Osteoblast (primary cell): ENCODE measurements around the gene CDH4. TPM values are rescaled to one million over a fixed set of nuclear protein-coding genes. Genes with fewer than 3 reads are reported as not detected.

Experiments
- DNase-seq: peaks from one replicate; pipeline ENCODE4 v3.0.0; 2011; ENCODE audit warnings: low spot score, mixed read lengths; ENCODE audit not compliant: insufficient read length; ENCODE audit errors: missing footprints
- H2AFZ ChIP-seq: 2 replicates; pipeline ENCODE4 v1.6.0; 2011; ENCODE audit warnings: mild to moderate bottlenecking, low read length
- H3K27ac ChIP-seq: 2 replicates; pipeline ENCODE4 v1.5.1; 2011; ENCODE audit warnings: mild to moderate bottlenecking, low read depth, low read length, moderate library complexity
- H3K27me3 ChIP-seq: 2 replicates; pipeline ENCODE4 v1.6.0; 2012; ENCODE audit warnings: mild to moderate bottlenecking, control low read depth, inconsistent platforms, low read length, moderate library complexity; ENCODE audit not compliant: insufficient read depth
- H3K36me3 ChIP-seq: 2 replicates; pipeline ENCODE4 v1.5.1; 2011; ENCODE audit warnings: mild to moderate bottlenecking, low read length, control low read depth, moderate library complexity; ENCODE audit not compliant: insufficient read depth
- H3K4me1 ChIP-seq: 2 replicates; pipeline ENCODE4 v1.5.1; 2011; ENCODE audit warnings: mild to moderate bottlenecking, low read length, control low read depth, moderate library complexity; ENCODE audit not compliant: insufficient read depth
- H3K4me2 ChIP-seq: 2 replicates; pipeline ENCODE4 v1.6.0; 2011; ENCODE audit warnings: mild to moderate bottlenecking, low read length; ENCODE audit not compliant: insufficient read depth
- H3K4me3 ChIP-seq: fragments of 200-600 bp; sonication (generic); 3 replicates; pipeline ENCODE4 v1.5.1; 2012; ENCODE audit warnings: mild to moderate bottlenecking, low read length, inconsistent platforms; ENCODE audit not compliant: insufficient read depth
- H3K79me2 ChIP-seq: 2 replicates; pipeline ENCODE4 v1.6.0; 2012; ENCODE audit warnings: mild to moderate bottlenecking, low read length, control low read depth, inconsistent platforms; ENCODE audit not compliant: insufficient read depth
- H3K9me3 ChIP-seq: 2 replicates; pipeline ENCODE4 v1.5.1; 2011; ENCODE audit warnings: low read depth, low read length, control low read depth
- H4K20me1 ChIP-seq: 2 replicates; pipeline ENCODE4 v1.6.0; 2012; ENCODE audit warnings: mild to moderate bottlenecking, low read length, control low read depth; ENCODE audit not compliant: insufficient read depth
- CTCF ChIP-seq: IDR thresholded peaks from 2 replicates; pipeline ENCODE4 v1.5.1; 2011; ENCODE audit warnings: mild to moderate bottlenecking, low read depth, low read length, moderate library complexity; ENCODE audit errors: extremely low read depth
- total RNA-seq: library from RNA; depleted of rRNA; stranded (reverse); fragments of >200 nt; gene quantifications from 2 replicates; pipeline ENCODE4 v1.2.3, GENCODE V29; 2012

Gene CDH4
- total RNA-seq, 1 donor: 1.1 TPM

GRCh38 chr20:61932711-61933480 is 680.8 kb downstream of the CDH4 start:
- H3K4me1 ChIP-seq: no peaks in the 10 kb centered on the region
- H3K79me2 ChIP-seq: no peaks in the 10 kb centered on the region
- DNase-seq: peak; percentile 83
- TF ChIP-seq CTCF: no peak
- H4K20me1 ChIP-seq: no peaks in the 10 kb centered on the region
- no peak overlapping the region for H2AFZ ChIP-seq
- no peaks in the 10 kb centered on the region for H3K9me3 ChIP-seq
- H3K27ac ChIP-seq: no peak overlapping the region
- H3K27me3 ChIP-seq: no peaks in the 10 kb centered on the region
- no peaks in the 10 kb centered on the region for H3K36me3 ChIP-seq
- H3K4me2 ChIP-seq: no peak overlapping the region
- H3K4me3 ChIP-seq: no peak overlapping the region

- Histone ChIP-seq H3K4me2 (no peak overlapping the region), H3K4me3 (no peak overlapping the region), H3K79me2 (no peaks in the 10 kb centered on the region), H3K9me3 (no peaks in the 10 kb centered on the region), H3K36me3 (no peaks in the 10 kb centered on the region), H4K20me1 (no peaks in the 10 kb centered on the region), H3K27me3 (no peaks in the 10 kb centered on the region), H3K4me1 (no peaks in the 10 kb centered on the region), H2AFZ (no peak overlapping the region), H3K27ac (no peak overlapping the region)
- no peak for TF ChIP-seq CTCF
- peak; percentile 69 for DNase-seq
Observed at GRCh38 chr20:61933481-61933950, 681.5 kb downstream of the CDH4 start.

- H3K4me2 ChIP-seq: no peak overlapping the region
Observed at GRCh38 chr20:61933951-61934715, 682.1 kb downstream of the CDH4 start.

More at GRCh38 chr20:61933951-61934715, 682.1 kb downstream of the CDH4 start:
- peak; percentile 58 for DNase-seq
- H3K36me3 ChIP-seq: no peaks in the 10 kb centered on the region
- no peaks in the 10 kb centered on the region for H3K27me3 ChIP-seq
- no peak overlapping the region for H3K4me3 ChIP-seq
- H3K79me2 ChIP-seq: no peaks in the 10 kb centered on the region
- H3K9me3 ChIP-seq: no peaks in the 10 kb centered on the region
- H4K20me1 ChIP-seq: no peaks in the 10 kb centered on the region
- no peak for TF ChIP-seq CTCF
- no peaks in the 10 kb centered on the region for H3K4me1 ChIP-seq
- H3K27ac ChIP-seq: no peak overlapping the region
- H2AFZ ChIP-seq: no peak overlapping the region
